ENCODE results near the gene MARCO.

DNA sequence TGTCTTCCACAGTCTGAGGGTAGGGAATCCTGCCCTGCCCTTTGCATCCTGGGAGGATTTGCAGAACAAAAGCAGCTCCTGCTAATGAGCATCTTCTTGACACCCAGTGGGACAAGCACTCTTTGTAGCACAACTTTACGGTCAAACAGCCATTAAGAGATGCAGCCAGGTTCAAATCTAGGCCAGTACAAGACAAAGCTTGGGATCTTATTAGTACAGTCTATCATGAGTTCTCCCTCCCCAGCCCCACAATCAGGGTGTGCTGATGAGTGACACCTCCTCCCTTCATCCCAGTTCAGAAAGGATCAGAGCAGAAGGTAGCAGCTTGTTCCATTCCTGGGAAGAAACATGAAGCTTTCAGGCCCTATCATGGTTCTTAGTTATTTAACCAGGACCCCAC lies 41.9 kb downstream of the MARCO start:
- no peak for TF ChIP-seq CTCF (IDR thresholded peaks at IDR 0.05; ENCODE audit: borderline replicate concordance, extremely low read depth, low read length, poor library complexity, severe bottlenecking)
- TF ChIP-seq EZH2 (IDR thresholded peaks at IDR 0.05; ENCODE audit: borderline replicate concordance, low read depth, low read length, severe bottlenecking): no peak
